Natural killer cell (primary cell): ENCODE data around the gene SH3BGR. TPM values are rescaled to one million over a fixed set of nuclear protein-coding genes. Genes with fewer than 3 reads are reported as not detected.
"Not testable (repeated sequence)": the region's sequence is repeated elsewhere in the genome, so short reads cannot be mapped to it uniquely, and the experiment has no call there.

ENCODE experiments used
- ATAC-seq, 3 donors: fragments of 150-1000 bp in 2 of 3; fragments of 200-7000 bp in 1 of 3; cut with Tn5 transposase; 1 replicate in 1 of 3; 2 replicates in 2 of 3; pipeline ENCODE4 v1.10.0; 2021; ENCODE audit warnings: mild to moderate bottlenecking in 2 of 3, moderate library complexity in 2 of 3
- DNase-seq, 2 donors: peaks; one replicate each; pipeline versions ENCODE4 v3.0.0 to v3.0.0-alpha.2; 2013 to 2021; ENCODE audit warnings: mixed read lengths in 1 of 2
- H3K27ac ChIP-seq: one replicate; pipeline ENCODE4 v1.5.1; 2013; ENCODE audit warnings: mild to moderate bottlenecking, low read length
- H3K27me3 ChIP-seq: one replicate; pipeline ENCODE4 v1.6.1; 2013; ENCODE audit warnings: low read length; ENCODE audit not compliant: control insufficient read depth, insufficient read depth
- H3K36me3 ChIP-seq: one replicate; pipeline ENCODE4 v1.6.1; 2013; ENCODE audit warnings: low read length; ENCODE audit not compliant: control insufficient read depth, insufficient read depth
- H3K4me1 ChIP-seq: one replicate; pipeline ENCODE4 v1.6.1; 2013; ENCODE audit warnings: low read length; ENCODE audit not compliant: control insufficient read depth, insufficient read depth
- H3K4me3 ChIP-seq: one replicate; pipeline ENCODE4 v1.5.1; 2013; ENCODE audit warnings: low read length
- H3K9me3 ChIP-seq: one replicate; pipeline ENCODE4 v1.6.1; 2013; ENCODE audit warnings: low read length; ENCODE audit not compliant: control insufficient read depth, insufficient read depth
- H3K27ac Mint-ChIP-seq, 2 donors: one replicate each; pipeline ENCODE4 v1.8.0; 2022; ENCODE audit warnings: mild to moderate bottlenecking in 2 of 2, mixed read lengths in 2 of 2, moderate library complexity in 1 of 2
- H3K27me3 Mint-ChIP-seq, 2 donors: one replicate each; pipeline ENCODE4 v1.8.0; 2022; ENCODE audit warnings: low read depth in 2 of 2, mixed read lengths in 2 of 2
- H3K36me3 Mint-ChIP-seq: one replicate; pipeline ENCODE4 v1.8.0; 2022; ENCODE audit warnings: mixed read lengths
- H3K4me1 Mint-ChIP-seq, 2 donors: one replicate each; pipeline ENCODE4 v1.8.0; 2022; ENCODE audit warnings: mixed read lengths in 2 of 2
- H3K4me3 Mint-ChIP-seq: one replicate; pipeline ENCODE4 v1.8.0; 2022; ENCODE audit warnings: mild to moderate bottlenecking, moderate library complexity, mixed read lengths
- H3K9me3 Mint-ChIP-seq, 2 donors: one replicate each; pipeline ENCODE4 v1.8.0; 2022; ENCODE audit warnings: mixed read lengths in 2 of 2
- CTCF ChIP-seq: fragments of 200-600 bp; IDR thresholded peaks from one replicate; pipeline ENCODE4 v1.8.0; 2022; ENCODE audit warnings: antibody characterized with exemption
- WGBS: methylation state at CpG from one replicate; pipeline ENCODE4 v1.1.7; 2013; ENCODE audit warnings: missing lambda C conversion rate; ENCODE audit not compliant: insufficient coverage; 5-methylcytosine and 5-hydroxymethylcytosine counted together
- intact Hi-C: fragments of 100-400 bp; cut with micrococcal nuclease; formaldehyde crosslinking; loops from one replicate; pipeline ENCODE4 v1.14.2; 2022
- total RNA-seq, 4 donors: library from RNA; stranded (reverse); fragments of 120-200 nt in 1 of 4; gene quantifications; one replicate each; pipeline versions ENCODE4 v1.2.3 to v1.2.4, GENCODE V29; 2013 to 2022

SH3BGR gene
- total RNA-seq, 3 donors from 2014 or later (not counting 1 experiment from before 2014, with no cell fraction given), result 0.75 to 1.3 TPM; not detected in 1

GRCh38 chr21:39536835-39537234 lies 85.1 kb downstream of the SH3BGR start:
- DNase-seq, result no peak

GRCh38 chr21:39537571-39537970 lies 85.8 kb downstream of the SH3BGR start:
- H3K36me3 ChIP-seq, result no peaks in the 10 kb centered on the region
- no peaks in the 10 kb centered on the region for H3K27me3 ChIP-seq
- Mint-ChIP-seq H3K36me3 (no peaks in the 10 kb centered on the region), H3K4me1 (no peaks in the 10 kb centered on the region), H3K27ac (no peak overlapping the region), H3K27me3 (peaks cover 7 to 18% of the 10 kb centered on the region in 2 donors), H3K4me3 (no peak overlapping the region), H3K9me3 (peaks cover 0 to 4% of the 10 kb centered on the region in 2 donors)
- no peak overlapping the region for H3K27ac ChIP-seq
- H3K9me3 ChIP-seq, result no peaks in the 10 kb centered on the region
- TF ChIP-seq CTCF, result no peak
- H3K4me3 ChIP-seq, result no peak overlapping the region
- no peak for DNase-seq
- 33% methylated on average over 1 of the region's 1 CpG for WGBS
- intact Hi-C loops, result no loop called here
- H3K4me1 ChIP-seq, result no peaks in the 10 kb centered on the region
- ATAC-seq, result no peak

More at GRCh38 chr21:39536835-39537234, 85.1 kb downstream of the SH3BGR start:
- no peak overlapping the region for H3K27ac ChIP-seq
- no peaks in the 10 kb centered on the region for H3K4me1 Mint-ChIP-seq
- no peak overlapping the region for H3K27ac Mint-ChIP-seq
- intact Hi-C loops, result no loop called here
- H3K4me1 ChIP-seq, result no peaks in the 10 kb centered on the region
- no peak for ATAC-seq
- H3K36me3 ChIP-seq, result no peaks in the 10 kb centered on the region
- peaks cover 0 to 4% of the 10 kb centered on the region in 2 donors for H3K9me3 Mint-ChIP-seq
- TF ChIP-seq CTCF, result no peak
- WGBS, result 93% methylated on average over 6 of the region's 6 CpGs
- no peaks in the 10 kb centered on the region for H3K36me3 Mint-ChIP-seq
- no peak overlapping the region for H3K4me3 ChIP-seq
- peaks cover 7 to 18% of the 10 kb centered on the region in 2 donors for H3K27me3 Mint-ChIP-seq
- no peaks in the 10 kb centered on the region for H3K9me3 ChIP-seq
- H3K27me3 ChIP-seq, result no peaks in the 10 kb centered on the region
- H3K4me3 Mint-ChIP-seq, result no peak overlapping the region

- WGBS, result 92% methylated on average over 8 of the region's 8 CpGs
- no peaks in the 10 kb centered on the region for H3K4me1 Mint-ChIP-seq
Observed at GRCh38 chr21:39538453-39539042, 86.8 kb downstream of the SH3BGR start.

GRCh38 chr21:39540367-39540766 lies 88.6 kb downstream of the SH3BGR start:
- H3K36me3 ChIP-seq, H3K27ac ChIP-seq, ATAC-seq, H3K4me1 ChIP-seq, H3K27me3 ChIP-seq, DNase-seq, H3K4me1 Mint-ChIP-seq, H3K9me3 Mint-ChIP-seq, intact Hi-C loops, H3K4me3 ChIP-seq, H3K36me3 Mint-ChIP-seq, H3K9me3 ChIP-seq, H3K27ac Mint-ChIP-seq, H3K4me3 Mint-ChIP-seq: not testable (repeated sequence)
- peaks cover 7 to 22% of the 10 kb centered on the region in 2 donors for H3K27me3 Mint-ChIP-seq
- 82% methylated on average over 4 of the region's 4 CpGs for WGBS

More at GRCh38 chr21:39538453-39539042, 86.8 kb downstream of the SH3BGR start:
- no peaks in the 10 kb centered on the region for H3K36me3 ChIP-seq
- H3K4me3 Mint-ChIP-seq, result no peak overlapping the region
- no peak for TF ChIP-seq CTCF
- intact Hi-C loops, result no loop called here
- H3K27me3 ChIP-seq, result no peaks in the 10 kb centered on the region
- H3K4me3 ChIP-seq, result no peak overlapping the region
- no peaks in the 10 kb centered on the region for H3K4me1 ChIP-seq
- ATAC-seq (no peak), DNase-seq (no peak)
- no peaks in the 10 kb centered on the region for H3K9me3 ChIP-seq
- peaks cover 7 to 18% of the 10 kb centered on the region in 2 donors for H3K27me3 Mint-ChIP-seq
- H3K9me3 Mint-ChIP-seq, result peaks cover 0 to 4% of the 10 kb centered on the region in 2 donors
- no peak overlapping the region for H3K27ac Mint-ChIP-seq
- no peaks in the 10 kb centered on the region for H3K36me3 Mint-ChIP-seq
- H3K27ac ChIP-seq, result no peak overlapping the region
